Activated B cell treated with CpG ODN at 0.5 μM for 24 hours (primary cell): Measurements from ENCODE around the gene MAPK8IP1. TPM values are rescaled to one million over a fixed set of nuclear protein-coding genes. Genes with fewer than 3 reads are reported as not detected.

ENCODE experiments used
- ATAC-seq: fragments of 200-7000 bp; cut with Tn5 transposase; one replicate; pipeline ENCODE4 v1.10.0; 2021; ENCODE audit warnings: low read depth, mild to moderate bottlenecking, moderate library complexity
- CTCF ChIA-PET: fragments of 350-600 bp; sonication (Branson Sonifier 250); formaldehyde crosslinking; loops from one replicate; lab custom pipeline; 2021; ENCODE audit warnings: antibody characterized with exemption; lab: Charles Lee
- POLR2A ChIA-PET: fragments of 350-600 bp; sonication (Branson Sonifier 250); formaldehyde crosslinking; loops from one replicate; lab custom pipeline; 2021; ENCODE audit warnings: antibody characterized with exemption; lab: Charles Lee
- DNase-seq: peaks from one replicate; pipeline ENCODE4 v3.0.0; 2022
- H3K27ac Mint-ChIP-seq: one replicate; pipeline ENCODE4 v1.8.0; 2020; ENCODE audit warnings: mixed read lengths
- H3K27me3 Mint-ChIP-seq: one replicate; pipeline ENCODE4 v1.8.0; 2021; ENCODE audit warnings: mixed read lengths
- H3K36me3 Mint-ChIP-seq: one replicate; pipeline ENCODE4 v1.8.0; 2021; ENCODE audit warnings: low read depth, mixed read lengths
- H3K4me1 Mint-ChIP-seq: one replicate; pipeline ENCODE4 v1.8.0; 2021; ENCODE audit warnings: mixed read lengths
- H3K4me3 Mint-ChIP-seq: one replicate; pipeline ENCODE4 v1.8.0; 2020; ENCODE audit warnings: mild to moderate bottlenecking, mixed read lengths
- H3K9me3 Mint-ChIP-seq: one replicate; pipeline ENCODE4 v1.8.0; 2020; ENCODE audit warnings: mixed read lengths
- CTCF ChIP-seq: fragments of 200-600 bp; IDR thresholded peaks from one replicate; pipeline ENCODE4 v1.8.0; 2022; ENCODE audit warnings: antibody characterized with exemption, mild to moderate bottlenecking
- intact Hi-C: fragments of 100-400 bp; cut with micrococcal nuclease; formaldehyde crosslinking; loops from one replicate; pipeline ENCODE4 v1.15.1; 2024
- total RNA-seq: library from RNA; stranded (reverse); gene quantifications from 2 replicates; pipeline ENCODE4 v1.2.3, GENCODE V29; 2022

Gene MAPK8IP1
- total RNA-seq, 1 donor from 2014 or later: 1.9 TPM

- peaks cover 87% of the 10 kb centered on the region for H3K36me3 Mint-ChIP-seq
- no peak overlapping the region for H3K4me3 Mint-ChIP-seq
- no peak for DNase-seq
- intact Hi-C loops: no loop called here
- ATAC-seq: no peak
- no peaks in the 10 kb centered on the region for H3K9me3 Mint-ChIP-seq
- H3K4me1 Mint-ChIP-seq: no peaks in the 10 kb centered on the region
- no peak for TF ChIP-seq CTCF
- H3K27me3 Mint-ChIP-seq: no peaks in the 10 kb centered on the region
- CTCF ChIA-PET: interaction anchor here (2.1 kb wide), 1 partner anchor 59 kb away, joined by 4 read pairs; no protein-coding TSS in a partner anchor
- no peak overlapping the region for H3K27ac Mint-ChIP-seq
- POLR2A ChIA-PET: interaction anchor here (1.0 kb wide), 1 partner anchor 17 kb away, joined by 3 read pairs; no protein-coding TSS in a partner anchor
These were observed 62.4 kb downstream of the MAPK8IP1 start for GRCh38 chr11:45947885-45948284.

GRCh38 chr11:45948356-45948755 lies 62.9 kb downstream of the MAPK8IP1 start:
- Mint-ChIP-seq H3K27me3 (no peaks in the 10 kb centered on the region), H3K4me3 (no peak overlapping the region), H3K9me3 (no peaks in the 10 kb centered on the region), H3K27ac (no peak overlapping the region), H3K36me3 (peaks cover 90% of the 10 kb centered on the region), H3K4me1 (no peaks in the 10 kb centered on the region)
- ATAC-seq (no peak), DNase-seq (no peak)
- ChIA-PET POLR2A (interaction anchor here (1.0 kb wide), 1 partner anchor 17 kb away, joined by 3 read pairs; no protein-coding TSS in a partner anchor), CTCF (interaction anchor here (2.1 kb wide), 1 partner anchor 58 kb away, joined by 4 read pairs; no protein-coding TSS in a partner anchor)
- intact Hi-C loops: no loop called here
- no peak for TF ChIP-seq CTCF

GRCh38 chr11:45949992-45950407 lies 64.5 kb downstream of the MAPK8IP1 start:
- intact Hi-C loops: no loop called here
- ChIA-PET CTCF (interaction anchor here (1.0 kb wide), 1 partner anchor 16 kb away, joined by 4 read pairs; no protein-coding TSS in a partner anchor), POLR2A (no interaction called here)
- H3K36me3 Mint-ChIP-seq: peaks cover 79% of the 10 kb centered on the region
- TF ChIP-seq CTCF: no peak
- H3K27ac Mint-ChIP-seq: no peak overlapping the region
- H3K27me3 Mint-ChIP-seq: no peaks in the 10 kb centered on the region
- no peaks in the 10 kb centered on the region for H3K4me1 Mint-ChIP-seq
- H3K9me3 Mint-ChIP-seq: no peaks in the 10 kb centered on the region
- no peak for ATAC-seq
- H3K4me3 Mint-ChIP-seq: no peak overlapping the region
- DNase-seq: no peak

Other genes with a start within 250 kb of the MAPK8IP1 start
- not detected in 2 replicates for gene CHST1, start 220.0 kb upstream of the MAPK8IP1 start, total RNA-seq
- 8.6 and 8.8 TPM in 2 replicates for gene SLC35C1, start 80.5 kb upstream of the MAPK8IP1 start, total RNA-seq
- gene CRY2, start 38.2 kb upstream of the MAPK8IP1 start, total RNA-seq: 47.5 and 56.8 TPM in 2 replicates
- 3.9 and 4.6 TPM in 2 replicates for gene FREY1, start 21.6 kb downstream of the MAPK8IP1 start, total RNA-seq
- 72.0 and 77.7 TPM in 2 replicates for gene PEX16, start 32.2 kb downstream of the MAPK8IP1 start, total RNA-seq
- gene LARGE2, start 37.0 kb downstream of the MAPK8IP1 start, total RNA-seq: 47.4 and 59.7 TPM in 2 replicates
- 63.2 and 71.0 TPM in 2 replicates for gene PHF21A, start 235.8 kb downstream of the MAPK8IP1 start, total RNA-seq